Measurements from ENCODE around the gene CAMK2G.
A peak's percentile ranks its signal among the peaks of the same experiment; 100 is the strongest.

CAMK2G gene

DNA sequence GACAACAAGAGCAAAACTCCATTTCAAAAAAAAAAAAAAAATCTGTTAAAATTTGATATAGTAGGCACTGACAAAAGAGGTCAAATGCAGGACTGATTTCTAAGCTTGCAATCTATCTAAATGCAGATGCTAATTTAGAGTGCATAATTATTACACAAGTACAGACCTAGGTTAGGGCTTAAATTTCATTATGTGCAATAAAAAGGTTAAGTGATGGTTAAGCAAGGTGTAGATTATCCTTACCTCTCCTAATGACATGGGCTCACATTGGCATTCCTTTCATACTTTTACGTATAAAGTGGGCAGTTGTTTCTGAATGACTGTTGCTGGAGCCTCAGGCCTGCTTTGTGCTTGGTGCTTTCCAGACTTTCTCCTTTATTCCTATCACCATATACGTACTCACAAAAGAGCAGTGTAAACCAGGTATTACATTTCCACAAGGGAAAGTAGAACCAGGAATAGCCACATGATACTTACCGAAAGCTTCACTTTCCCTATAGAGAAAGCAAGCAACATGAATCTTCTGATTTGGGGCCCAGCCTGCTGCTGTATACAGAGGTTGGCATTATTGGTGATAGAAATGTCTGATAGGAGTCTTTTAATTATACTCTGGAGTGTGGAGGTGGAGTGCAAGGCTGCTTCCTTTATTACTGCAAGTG, 94.7 kb downstream of the CAMK2G start:
- Histone ChIP-seq H2AFZ (ENCODE audit: insufficient read depth, low read length, poor library complexity) (no peak overlapping the region), H3K4me1 (ENCODE audit: control insufficient read depth in 1 of 2, insufficient read depth in 2 of 2, low read length in 2 of 2) (peaks cover under 1 to 5% of the 10 kb centered on the region in 2 experiments), H3K18ac (ENCODE audit: low read length) (no peak overlapping the region), H3K23ac (ENCODE audit: low read length) (no peak overlapping the region), H2BK120ac (ENCODE audit: insufficient read depth, low read length, poor library complexity) (no peak overlapping the region), H2AK5ac (ENCODE audit: low read length) (no peak overlapping the region), H3K4ac (ENCODE audit: low read depth, low read length) (no peak overlapping the region), H3K4me3 (ENCODE audit: low read depth, low read length) (no peak overlapping the region), H2BK5ac (ENCODE audit: low read depth, low read length, poor library complexity) (no peak overlapping the region), H3K27ac (ENCODE audit: low read depth, low read length) (no peak overlapping the region), H3K36me3 (ENCODE audit: control insufficient read depth in 1 of 2, insufficient read depth in 2 of 2, low read length in 2 of 2) (peaks cover 17 to 19% of the 10 kb centered on the region in 2 experiments), H4K91ac (ENCODE audit: low read depth, low read length) (no peak overlapping the region), H4K12ac (ENCODE audit: low read depth, low read length) (no peak overlapping the region), H3K79me2 (ENCODE audit: control insufficient read depth, insufficient read depth, low read length, poor library complexity) (peaks cover 12% of the 10 kb centered on the region), H3K9ac (ENCODE audit: low read length) (no peak overlapping the region), H3K4me2 (ENCODE audit: low read length) (no peak overlapping the region), H3K9me3 (ENCODE audit: insufficient read depth, low read depth, low read length) (no peaks in the 10 kb centered on the region), H2BK12ac (ENCODE audit: low read length) (no peak overlapping the region), H3K14ac (ENCODE audit: low read length) (no peak overlapping the region), H3K27me3 (ENCODE audit: insufficient read depth, low read length) (no peaks in the 10 kb centered on the region), H4K8ac (ENCODE audit: low read depth, low read length) (no peak overlapping the region), H3K79me1 (ENCODE audit: low read length) (peaks cover 7% of the 10 kb centered on the region)
- no CpG with 5 or more reads among the region's 3 CpGs for WGBS (ENCODE audit: extremely low coverage, insufficient coverage, insufficient read length)
- DNase-seq: peak in 1 of 2 donors; percentile 34

DNA sequence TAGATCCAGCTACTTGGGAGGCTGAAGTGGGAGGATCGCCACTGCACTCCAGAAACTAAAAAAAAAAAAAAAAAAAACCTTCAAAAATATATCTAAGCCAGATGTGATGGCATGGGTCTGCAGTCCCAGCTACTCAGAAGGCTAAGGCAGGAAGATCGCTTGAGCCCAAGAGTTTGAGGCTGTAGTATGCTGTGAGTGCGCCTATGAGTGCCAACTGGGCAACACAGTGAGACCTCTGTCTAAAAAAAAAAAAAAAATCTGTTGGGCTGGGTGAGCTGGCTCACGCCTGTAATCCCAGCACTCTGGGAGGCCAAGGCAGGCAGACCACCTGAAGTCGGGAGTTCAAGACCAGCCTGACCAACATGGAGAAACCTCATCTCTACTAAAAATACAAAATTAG, 95.3 kb downstream of the CAMK2G start:
- H3K79me2 ChIP-seq (ENCODE audit: control insufficient read depth, insufficient read depth, low read length, poor library complexity): peaks cover 12% of the 10 kb centered on the region
- no peak overlapping the region for H2AK5ac ChIP-seq (ENCODE audit: low read length)
- no peak overlapping the region for H3K18ac ChIP-seq (ENCODE audit: low read length)
- no peak overlapping the region for H3K23ac ChIP-seq (ENCODE audit: low read length)
- H3K27me3 ChIP-seq (ENCODE audit: insufficient read depth, low read length): no peaks in the 10 kb centered on the region
- no peak overlapping the region for H2AFZ ChIP-seq (ENCODE audit: insufficient read depth, low read length, poor library complexity)
- no peak overlapping the region for H2BK12ac ChIP-seq (ENCODE audit: low read length)
- H4K91ac ChIP-seq (ENCODE audit: low read depth, low read length): no peak overlapping the region
- H3K14ac ChIP-seq (ENCODE audit: low read length): no peak overlapping the region
- DNase-seq: no peak
- no peak overlapping the region for H3K4me3 ChIP-seq (ENCODE audit: low read depth, low read length)
- H3K79me1 ChIP-seq (ENCODE audit: low read length): peaks cover 7% of the 10 kb centered on the region
- no peak overlapping the region for H3K4me2 ChIP-seq (ENCODE audit: low read length)
- H2BK120ac ChIP-seq (ENCODE audit: insufficient read depth, low read length, poor library complexity): no peak overlapping the region
- no peak overlapping the region for H3K4ac ChIP-seq (ENCODE audit: low read depth, low read length)
- peaks cover 3 to 8% of the 10 kb centered on the region in 2 experiments for H3K4me1 ChIP-seq (ENCODE audit: control insufficient read depth in 1 of 2, insufficient read depth in 2 of 2, low read length in 2 of 2)
- no peak overlapping the region for H3K27ac ChIP-seq (ENCODE audit: low read depth, low read length)
- H3K36me3 ChIP-seq (ENCODE audit: control insufficient read depth in 1 of 2, insufficient read depth in 2 of 2, low read length in 2 of 2): peaks cover 20 to 22% of the 10 kb centered on the region in 2 experiments
- WGBS (ENCODE audit: extremely low coverage, insufficient coverage, insufficient read length): no CpG with 5 or more reads among the region's 5 CpGs
- no peak overlapping the region for H4K12ac ChIP-seq (ENCODE audit: low read depth, low read length)
- no peaks in the 10 kb centered on the region for H3K9me3 ChIP-seq (ENCODE audit: insufficient read depth, low read depth, low read length)
- H3K9ac ChIP-seq (ENCODE audit: low read length): no peak overlapping the region
- H2BK5ac ChIP-seq (ENCODE audit: low read depth, low read length, poor library complexity): no peak overlapping the region
- no peak overlapping the region for H4K8ac ChIP-seq (ENCODE audit: low read depth, low read length)

DNA sequence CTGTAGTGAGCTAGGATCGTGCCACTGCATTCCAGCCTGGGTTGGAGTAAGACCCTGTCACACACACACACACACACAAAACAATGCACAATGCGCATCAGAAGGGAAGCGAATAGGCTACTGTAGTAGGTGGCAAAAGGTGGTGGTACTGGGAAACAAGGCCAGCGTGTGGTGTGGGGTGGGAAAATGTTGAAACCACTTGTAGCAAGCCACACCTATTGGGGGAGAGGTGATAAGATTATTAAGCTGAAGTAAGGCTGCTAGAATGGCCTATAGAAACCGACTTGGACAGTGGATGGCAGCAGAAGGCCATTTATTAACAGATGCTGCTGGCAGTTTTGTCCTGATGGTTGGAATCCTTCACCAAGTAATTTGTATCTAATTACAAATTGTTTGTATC, 99.7 kb downstream of the CAMK2G start:
- H3K18ac ChIP-seq (ENCODE audit: low read length): no peak overlapping the region
- peak overlapping the region; percentile 22 for H3K4me2 ChIP-seq (ENCODE audit: low read length)
- H3K36me3 ChIP-seq (ENCODE audit: control insufficient read depth in 1 of 2, insufficient read depth in 2 of 2, low read length in 2 of 2): peaks cover 32 to 41% of the 10 kb centered on the region in 2 experiments
- H2BK5ac ChIP-seq (ENCODE audit: low read depth, low read length, poor library complexity): no peak overlapping the region
- H3K23ac ChIP-seq (ENCODE audit: low read length): no peak overlapping the region
- no peaks in the 10 kb centered on the region for H3K9me3 ChIP-seq (ENCODE audit: insufficient read depth, low read depth, low read length)
- peaks cover 12% of the 10 kb centered on the region for H3K79me1 ChIP-seq (ENCODE audit: low read length)
- no peak overlapping the region for H4K8ac ChIP-seq (ENCODE audit: low read depth, low read length)
- no peak for DNase-seq
- H3K14ac ChIP-seq (ENCODE audit: low read length): no peak overlapping the region
- no peak overlapping the region for H4K91ac ChIP-seq (ENCODE audit: low read depth, low read length)
- H2BK120ac ChIP-seq (ENCODE audit: insufficient read depth, low read length, poor library complexity): no peak overlapping the region
- H2AFZ ChIP-seq (ENCODE audit: insufficient read depth, low read length, poor library complexity): no peak overlapping the region
- H4K12ac ChIP-seq (ENCODE audit: low read depth, low read length): no peak overlapping the region
- H3K27ac ChIP-seq (ENCODE audit: low read depth, low read length): no peak overlapping the region
- peaks cover 12% of the 10 kb centered on the region for H3K79me2 ChIP-seq (ENCODE audit: control insufficient read depth, insufficient read depth, low read length, poor library complexity)
- H3K4me3 ChIP-seq (ENCODE audit: low read depth, low read length): no peak overlapping the region
- H3K9ac ChIP-seq (ENCODE audit: low read length): no peak overlapping the region
- H3K27me3 ChIP-seq (ENCODE audit: insufficient read depth, low read length): no peaks in the 10 kb centered on the region
- H3K4ac ChIP-seq (ENCODE audit: low read depth, low read length): peak overlapping the region; percentile 7
- peaks cover 6 to 18% of the 10 kb centered on the region in 2 experiments for H3K4me1 ChIP-seq (ENCODE audit: control insufficient read depth in 1 of 2, insufficient read depth in 2 of 2, low read length in 2 of 2)
- no CpG with 5 or more reads among the region's 5 CpGs for WGBS (ENCODE audit: extremely low coverage, insufficient coverage, insufficient read length)
- no peak overlapping the region for H2AK5ac ChIP-seq (ENCODE audit: low read length)
- no peak overlapping the region for H2BK12ac ChIP-seq (ENCODE audit: low read length)

DNA sequence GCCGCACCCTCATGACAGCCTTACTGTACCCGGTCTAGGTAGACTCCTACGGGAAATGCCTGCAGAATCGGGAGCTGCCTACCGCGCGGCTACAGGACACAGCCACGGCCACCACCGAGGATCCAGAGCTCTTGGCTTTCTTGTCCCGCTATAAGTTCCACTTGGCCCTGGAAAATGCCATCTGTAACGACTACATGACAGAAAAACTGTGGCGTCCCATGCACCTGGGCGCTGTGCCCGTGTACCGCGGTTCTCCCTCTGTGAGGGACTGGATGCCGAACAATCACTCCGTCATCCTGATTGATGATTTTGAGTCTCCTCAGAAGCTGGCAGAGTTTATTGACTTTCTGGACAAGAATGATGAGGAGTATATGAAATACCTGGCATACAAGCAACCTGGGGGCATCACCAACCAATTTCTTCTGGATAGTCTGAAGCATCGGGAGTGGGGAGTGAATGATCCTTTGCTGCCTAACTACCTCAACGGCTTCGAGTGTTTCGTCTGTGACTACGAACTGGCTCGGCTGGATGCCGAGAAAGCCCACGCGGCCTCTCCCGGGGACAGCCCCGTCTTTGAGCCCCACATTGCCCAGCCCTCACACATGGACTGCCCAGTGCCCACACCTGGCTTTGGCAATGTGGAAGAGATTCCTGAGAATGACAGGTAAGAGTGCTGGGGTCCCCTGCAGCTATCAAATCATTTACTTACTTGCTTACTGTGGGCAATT, 101.0 kb downstream of the CAMK2G start:
- peaks cover 36 to 49% of the 10 kb centered on the region in 2 experiments for H3K36me3 ChIP-seq (ENCODE audit: control insufficient read depth in 1 of 2, insufficient read depth in 2 of 2, low read length in 2 of 2)
- H2BK12ac ChIP-seq (ENCODE audit: low read length): no peak overlapping the region
- no peak for DNase-seq
- H3K79me2 ChIP-seq (ENCODE audit: control insufficient read depth, insufficient read depth, low read length, poor library complexity): peaks cover 12% of the 10 kb centered on the region
- peaks cover 3% of the 10 kb centered on the region for H3K9me3 ChIP-seq (ENCODE audit: insufficient read depth, low read depth, low read length)
- H3K18ac ChIP-seq (ENCODE audit: low read length): peak overlapping the region; percentile 30
- no peak overlapping the region for H2BK120ac ChIP-seq (ENCODE audit: insufficient read depth, low read length, poor library complexity)
- H2BK5ac ChIP-seq (ENCODE audit: low read depth, low read length, poor library complexity): no peak overlapping the region
- H3K23ac ChIP-seq (ENCODE audit: low read length): no peak overlapping the region
- H2AK5ac ChIP-seq (ENCODE audit: low read length): peak overlapping the region; percentile 33
- H3K27me3 ChIP-seq (ENCODE audit: insufficient read depth, low read length): no peaks in the 10 kb centered on the region
- H4K8ac ChIP-seq (ENCODE audit: low read depth, low read length): peak overlapping the region; percentile 97
- H3K4me3 ChIP-seq (ENCODE audit: low read depth, low read length): peak overlapping the region; percentile 97
- H3K14ac ChIP-seq (ENCODE audit: low read length): peak overlapping the region; percentile 53
- H4K12ac ChIP-seq (ENCODE audit: low read depth, low read length): peak overlapping the region; percentile 22
- peaks cover 6 to 18% of the 10 kb centered on the region in 2 experiments for H3K4me1 ChIP-seq (ENCODE audit: control insufficient read depth in 1 of 2, insufficient read depth in 2 of 2, low read length in 2 of 2)
- peaks cover 12% of the 10 kb centered on the region for H3K79me1 ChIP-seq (ENCODE audit: low read length)
- peak overlapping the region; percentile 35 for H3K4ac ChIP-seq (ENCODE audit: low read depth, low read length)
- H3K27ac ChIP-seq (ENCODE audit: low read depth, low read length): peak overlapping the region; percentile 98
- no CpG with 5 or more reads among the region's 29 CpGs for WGBS (ENCODE audit: extremely low coverage, insufficient coverage, insufficient read length)
- peak overlapping the region; percentile 86 for H3K4me2 ChIP-seq (ENCODE audit: low read length)
- peak overlapping the region; percentile 44 for H2AFZ ChIP-seq (ENCODE audit: insufficient read depth, low read length, poor library complexity)
- peak overlapping the region; percentile 70 for H3K9ac ChIP-seq (ENCODE audit: low read length)
- H4K91ac ChIP-seq (ENCODE audit: low read depth, low read length): peak overlapping the region; percentile 65
